HCT116 (cell line): ENCODE results near the gene HNF4A.

Source experiments
- POLR2A ChIP-seq: IDR thresholded peaks from 2 replicates; pipeline ENCODE4 v1.7.0; 2011; ENCODE audit warnings: borderline replicate concordance; ENCODE audit not compliant: insufficient read depth, insufficient read length; ENCODE audit errors: extremely low read depth
- SIN3A ChIP-seq: IDR thresholded peaks from 2 replicates; pipeline ENCODE4 v1.6.1; 2012; ENCODE audit warnings: low read depth
- TF ChIP-seq, protein P1 (sequence below), 3 experiments: fragments of 200-600 bp in 1 of 3; sonication (generic) in 1 of 3; IDR thresholded peaks in 2 of 3; conservative IDR thresholded peaks in 1 of 3; 2 replicates each; pipeline ENCODE4 v1.5.1; 2012 to 2017; ENCODE audit warnings: low read depth in 2 of 3, low read length in 2 of 3, antibody characterized with exemption in 1 of 3, borderline replicate concordance in 1 of 3, control low read depth in 1 of 3, mild to moderate bottlenecking in 1 of 3, mixed read lengths in 1 of 3, mixed run types in 1 of 3, moderate library complexity in 1 of 3; ENCODE audit not compliant: insufficient read depth in 1 of 3

DNA sequence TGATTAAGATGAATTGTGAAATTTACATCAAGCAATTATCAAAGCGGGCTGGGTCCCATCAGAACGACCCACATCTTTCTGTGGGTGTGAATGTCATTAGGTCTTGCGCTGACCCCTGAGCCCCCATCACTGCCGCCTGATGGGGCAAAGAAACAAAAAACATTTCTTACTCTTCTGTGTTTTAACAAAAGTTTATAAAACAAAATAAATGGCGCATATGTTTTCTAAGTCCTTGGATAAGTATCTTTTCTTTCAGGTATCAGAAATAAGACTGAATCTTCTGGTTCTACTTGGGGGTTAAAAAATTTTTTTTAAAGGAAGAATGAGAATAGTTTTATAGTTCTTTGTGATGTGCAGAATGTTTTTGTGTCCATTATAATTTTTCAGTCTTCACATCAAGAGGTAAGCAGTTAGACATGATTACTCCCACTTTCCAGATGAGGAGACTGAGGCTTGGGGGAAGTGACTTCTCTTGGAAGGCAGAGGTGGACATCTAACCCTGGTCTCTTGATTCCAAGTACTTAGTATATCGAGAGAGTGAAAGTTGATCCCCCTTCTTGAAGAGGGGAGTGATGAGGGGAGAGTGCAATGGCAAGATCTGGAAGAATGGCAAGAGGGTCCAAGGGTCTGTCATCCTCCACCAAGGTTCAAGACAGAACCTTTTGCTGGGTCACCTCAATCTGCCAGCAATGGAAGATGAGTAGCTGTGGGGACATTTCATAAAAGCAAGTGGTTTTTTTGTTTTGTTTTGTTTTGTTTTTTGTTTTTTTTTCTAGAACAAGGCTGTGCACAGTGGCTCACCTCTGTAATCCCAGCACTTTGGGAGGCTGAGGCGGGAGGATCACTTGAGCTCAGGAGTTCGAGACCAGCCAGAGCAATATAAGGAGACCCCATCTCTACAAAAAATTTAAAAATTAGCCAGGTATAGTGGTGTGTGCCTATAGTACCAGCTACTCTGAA, 77.4 kb downstream of the HNF4A start:
- TF ChIP-seq, protein P1, sequence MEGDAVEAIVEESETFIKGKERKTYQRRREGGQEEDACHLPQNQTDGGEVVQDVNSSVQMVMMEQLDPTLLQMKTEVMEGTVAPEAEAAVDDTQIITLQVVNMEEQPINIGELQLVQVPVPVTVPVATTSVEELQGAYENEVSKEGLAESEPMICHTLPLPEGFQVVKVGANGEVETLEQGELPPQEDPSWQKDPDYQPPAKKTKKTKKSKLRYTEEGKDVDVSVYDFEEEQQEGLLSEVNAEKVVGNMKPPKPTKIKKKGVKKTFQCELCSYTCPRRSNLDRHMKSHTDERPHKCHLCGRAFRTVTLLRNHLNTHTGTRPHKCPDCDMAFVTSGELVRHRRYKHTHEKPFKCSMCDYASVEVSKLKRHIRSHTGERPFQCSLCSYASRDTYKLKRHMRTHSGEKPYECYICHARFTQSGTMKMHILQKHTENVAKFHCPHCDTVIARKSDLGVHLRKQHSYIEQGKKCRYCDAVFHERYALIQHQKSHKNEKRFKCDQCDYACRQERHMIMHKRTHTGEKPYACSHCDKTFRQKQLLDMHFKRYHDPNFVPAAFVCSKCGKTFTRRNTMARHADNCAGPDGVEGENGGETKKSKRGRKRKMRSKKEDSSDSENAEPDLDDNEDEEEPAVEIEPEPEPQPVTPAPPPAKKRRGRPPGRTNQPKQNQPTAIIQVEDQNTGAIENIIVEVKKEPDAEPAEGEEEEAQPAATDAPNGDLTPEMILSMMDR (IDR thresholded peaks at IDR 0.05 in 2 of 3, conservative IDR thresholded peaks at IDR 0.05 in 1 of 3; ENCODE audit: borderline replicate concordance in 1 of 3, insufficient read depth in 1 of 3, low read depth in 2 of 3, low read length in 2 of 3), result no peak
- TF ChIP-seq POLR2A (no peak), SIN3A (no peak)
